AML-193 (cell line): ENCODE measurements around the gene DCDC2C.

Source experiments
- DNase-seq, 2 experiments: peaks; one replicate each; lab custom pipeline; 2025; lab: John Stamatoyannopoulos, UW

DCDC2C gene

DNA sequence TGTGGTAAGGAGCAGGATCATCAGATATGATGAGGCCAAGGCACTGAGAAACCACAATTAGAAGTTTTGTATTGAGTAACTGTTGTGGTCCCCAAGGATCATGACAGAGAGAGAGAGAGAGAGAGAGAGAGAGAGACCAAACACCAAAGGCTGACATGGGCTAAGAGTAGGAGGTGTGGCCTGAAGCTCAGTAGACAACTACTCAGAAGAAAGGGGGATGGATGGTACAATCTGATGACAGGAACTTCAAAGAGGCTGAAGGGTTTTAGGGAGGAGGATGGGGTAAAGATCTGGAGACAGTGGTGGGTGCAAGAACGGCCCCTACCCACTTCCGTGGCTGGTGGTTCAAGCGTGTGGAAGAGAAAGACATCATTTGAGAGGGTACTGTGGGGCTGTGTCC, 135.0 kb downstream of the DCDC2C start:
- no peak for DNase-seq

DNA sequence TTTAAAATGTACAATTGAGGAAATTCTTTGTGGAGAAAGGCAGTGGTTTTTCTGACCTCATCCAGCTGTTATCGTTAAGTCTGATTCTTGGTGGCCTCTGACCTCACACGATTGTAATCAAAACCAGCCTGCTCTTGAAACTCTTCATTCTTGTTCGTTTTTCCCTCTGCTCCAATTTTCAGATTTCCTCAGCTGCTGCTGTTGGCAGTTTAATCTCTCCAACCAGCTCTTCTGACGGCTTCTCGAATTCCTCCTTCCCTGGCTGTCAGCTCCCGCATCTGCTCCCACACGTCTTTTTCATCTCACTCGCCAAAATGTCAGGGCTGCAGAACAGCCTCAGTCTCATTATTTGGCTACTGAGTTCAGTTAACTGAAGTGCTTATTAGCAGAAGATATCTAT, 136.1 kb downstream of the DCDC2C start:
- no peak for DNase-seq

DNA sequence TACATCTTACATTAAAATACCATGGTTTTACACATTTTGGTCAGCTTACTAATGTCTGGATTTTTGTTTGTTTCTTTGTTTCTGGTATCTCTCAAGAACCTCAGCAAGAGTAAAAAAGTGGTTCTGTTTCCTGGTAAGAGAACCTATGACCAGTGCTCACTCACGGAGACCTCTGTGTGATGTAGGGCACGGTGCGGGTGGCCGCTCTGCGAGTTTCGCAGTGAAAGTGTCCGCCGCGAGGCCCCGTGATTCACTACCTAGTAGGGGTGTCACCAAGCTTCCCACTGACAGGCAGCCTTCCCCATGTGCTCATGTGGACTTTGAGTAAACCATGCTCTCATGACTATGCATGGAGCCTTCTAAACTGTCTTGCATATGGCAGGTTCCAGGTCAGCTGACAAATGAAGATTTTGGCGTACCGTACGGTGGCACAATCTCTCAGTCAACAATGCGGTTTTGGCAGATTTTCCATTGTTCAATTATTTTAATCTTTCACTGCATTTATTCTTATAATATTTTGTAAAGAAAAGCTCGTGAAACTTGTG, 137.3 kb downstream of the DCDC2C start:
- no peak for DNase-seq

DNA sequence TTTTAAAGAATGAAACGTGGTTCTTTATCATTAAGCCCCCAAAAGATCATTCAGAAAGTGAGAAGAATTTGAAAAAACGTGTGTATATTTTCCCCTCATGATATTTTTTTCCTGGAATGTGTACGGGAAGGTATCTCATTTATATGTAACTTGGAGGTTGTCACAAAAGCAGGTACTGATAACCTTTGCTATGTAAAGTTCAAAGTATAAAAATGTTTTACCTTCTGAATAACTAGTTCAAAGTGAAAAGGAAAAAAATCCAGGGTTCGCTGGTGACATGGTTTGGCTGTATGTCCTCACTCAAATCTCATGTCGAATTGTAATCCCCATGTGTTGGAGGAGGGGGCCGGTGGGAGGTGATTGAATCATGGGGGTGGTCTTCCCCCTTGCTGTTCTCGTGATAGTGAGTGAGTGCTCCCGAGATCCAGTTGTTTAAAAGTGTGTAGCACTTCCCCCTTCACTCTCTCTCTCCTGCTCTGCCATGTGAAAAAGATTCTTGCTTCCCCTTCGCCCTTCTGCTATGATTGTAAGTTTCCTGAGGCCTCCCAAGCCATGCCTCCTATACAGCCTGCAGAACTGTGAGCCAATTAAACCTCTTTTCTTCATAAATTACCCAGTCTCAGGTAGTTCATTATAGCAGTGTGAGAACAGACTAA, 144.2 kb downstream of the DCDC2C start:
- DNase-seq = no peak

DNA sequence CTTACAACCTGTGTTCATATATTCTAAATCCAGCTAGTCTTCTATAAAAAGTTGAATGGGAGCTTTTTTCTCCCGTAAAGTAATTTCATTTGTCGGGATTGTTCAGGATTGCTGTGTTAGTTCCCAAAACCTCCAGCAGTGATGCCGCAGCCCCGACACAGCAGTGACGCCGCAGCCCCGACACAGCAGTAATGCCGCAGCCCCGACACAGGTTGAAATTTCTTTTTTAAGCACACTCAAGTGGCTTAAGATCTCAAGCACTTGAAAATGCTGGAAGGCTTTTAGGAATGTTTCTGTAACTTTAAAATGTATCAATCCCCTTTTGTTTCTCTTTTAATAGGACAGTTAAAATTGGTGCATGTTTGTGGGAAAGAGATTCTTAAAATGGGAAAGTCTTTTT, 145.4 kb downstream of the DCDC2C start:
- no peak for DNase-seq

DNA sequence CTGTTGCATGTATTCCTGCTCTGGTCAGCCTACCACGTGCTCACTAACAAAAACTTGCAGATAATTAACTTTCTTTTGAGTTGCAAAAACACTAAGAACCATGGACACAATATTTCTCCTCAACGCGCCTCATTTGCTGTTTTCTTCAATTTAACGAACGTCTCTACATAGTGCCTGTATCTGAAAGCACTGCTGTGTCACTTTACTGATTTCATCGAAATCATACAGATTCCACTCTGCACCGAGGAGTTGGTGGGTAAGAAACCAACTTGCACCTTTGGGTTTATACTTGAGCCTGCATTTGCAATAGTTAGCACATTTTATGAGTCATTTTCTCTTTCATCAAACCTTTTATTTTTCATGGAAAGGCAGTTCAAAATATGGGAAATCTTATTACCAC, 145.8 kb downstream of the DCDC2C start:
- no peak for DNase-seq

DNA sequence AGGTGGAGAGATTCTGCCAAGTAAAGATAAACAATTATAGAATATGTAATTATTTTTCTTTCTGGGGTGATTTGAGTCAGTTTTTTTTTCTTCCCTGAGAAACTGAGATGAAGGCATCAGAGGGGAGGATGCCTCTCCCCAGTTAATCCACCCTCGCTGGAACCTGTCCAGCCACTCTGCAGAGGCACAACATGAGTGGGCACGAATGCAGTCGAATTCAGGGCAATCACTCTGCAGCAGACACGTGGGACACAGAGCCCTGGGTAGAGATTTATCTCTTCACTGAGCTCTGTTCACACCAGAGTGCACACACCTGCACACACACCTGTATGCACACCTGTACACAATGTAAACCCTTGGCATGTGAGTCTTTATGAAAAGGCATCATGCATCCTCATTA, 154.2 kb downstream of the DCDC2C start:
- DNase-seq = no peak

DNA sequence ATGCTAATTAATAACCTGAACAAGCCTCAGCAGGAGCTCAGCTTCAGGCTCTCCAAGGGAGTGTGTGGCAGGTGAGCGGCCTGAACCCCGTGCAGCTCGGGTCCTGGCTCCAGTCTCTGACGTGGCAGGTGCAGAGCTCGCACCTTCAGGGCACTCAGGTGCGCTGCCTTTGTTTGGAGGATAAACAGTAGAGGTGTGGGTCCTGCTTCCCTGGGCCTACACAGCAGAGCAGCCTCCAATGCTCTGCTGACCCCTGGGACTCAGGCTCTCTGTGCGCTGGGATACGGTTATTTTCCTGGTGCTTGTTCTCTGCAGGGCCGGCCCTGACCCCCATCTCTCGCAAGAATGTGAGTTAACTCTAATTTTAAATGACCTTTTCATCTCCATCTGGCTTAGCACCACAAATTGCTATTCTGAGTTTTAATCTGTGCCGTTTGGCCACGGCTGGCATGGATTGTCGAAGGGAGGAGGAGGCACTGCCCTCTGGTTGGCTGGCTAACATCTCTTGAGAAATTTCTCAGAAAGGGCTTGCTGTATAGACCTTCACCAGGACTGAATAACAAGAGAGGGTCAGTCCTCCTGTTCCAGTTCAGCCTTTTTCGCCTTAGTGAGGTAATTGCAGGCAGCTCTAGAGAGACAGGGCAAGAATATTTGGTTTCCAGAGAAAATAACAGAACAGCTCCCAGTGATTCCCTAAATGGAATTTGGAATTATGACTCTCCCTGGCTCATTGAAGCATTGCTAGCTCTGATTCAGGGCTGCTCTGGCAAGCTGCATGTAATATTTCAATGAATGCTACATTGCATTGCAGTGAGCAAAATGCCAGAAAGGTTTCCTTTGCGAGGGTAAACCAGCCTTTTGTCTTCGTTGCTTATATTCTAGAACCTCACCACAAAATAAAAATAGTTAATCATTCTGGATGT, 161.8 kb downstream of the DCDC2C start:
- no peak for DNase-seq

DNA sequence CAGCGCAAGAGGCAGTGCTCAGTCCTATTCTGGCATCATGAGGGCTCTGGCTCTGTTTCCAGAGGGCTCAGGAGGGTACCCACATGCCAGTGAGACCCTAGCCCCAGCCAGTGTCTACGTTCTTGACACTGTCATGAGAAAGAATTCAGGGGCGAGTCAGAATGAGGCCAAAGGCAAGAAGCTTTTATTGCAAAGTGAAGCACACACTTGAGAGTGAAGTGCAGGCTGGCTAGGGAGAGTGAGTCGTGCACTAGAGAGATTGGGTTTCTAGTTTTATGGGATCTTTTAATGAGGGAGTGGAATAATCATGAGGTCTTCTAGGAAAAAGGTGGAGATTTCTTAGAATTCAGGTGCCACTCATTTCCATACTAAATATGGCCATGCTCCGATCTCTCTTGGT, 164.1 kb downstream of the DCDC2C start:
- no peak for DNase-seq

DNA sequence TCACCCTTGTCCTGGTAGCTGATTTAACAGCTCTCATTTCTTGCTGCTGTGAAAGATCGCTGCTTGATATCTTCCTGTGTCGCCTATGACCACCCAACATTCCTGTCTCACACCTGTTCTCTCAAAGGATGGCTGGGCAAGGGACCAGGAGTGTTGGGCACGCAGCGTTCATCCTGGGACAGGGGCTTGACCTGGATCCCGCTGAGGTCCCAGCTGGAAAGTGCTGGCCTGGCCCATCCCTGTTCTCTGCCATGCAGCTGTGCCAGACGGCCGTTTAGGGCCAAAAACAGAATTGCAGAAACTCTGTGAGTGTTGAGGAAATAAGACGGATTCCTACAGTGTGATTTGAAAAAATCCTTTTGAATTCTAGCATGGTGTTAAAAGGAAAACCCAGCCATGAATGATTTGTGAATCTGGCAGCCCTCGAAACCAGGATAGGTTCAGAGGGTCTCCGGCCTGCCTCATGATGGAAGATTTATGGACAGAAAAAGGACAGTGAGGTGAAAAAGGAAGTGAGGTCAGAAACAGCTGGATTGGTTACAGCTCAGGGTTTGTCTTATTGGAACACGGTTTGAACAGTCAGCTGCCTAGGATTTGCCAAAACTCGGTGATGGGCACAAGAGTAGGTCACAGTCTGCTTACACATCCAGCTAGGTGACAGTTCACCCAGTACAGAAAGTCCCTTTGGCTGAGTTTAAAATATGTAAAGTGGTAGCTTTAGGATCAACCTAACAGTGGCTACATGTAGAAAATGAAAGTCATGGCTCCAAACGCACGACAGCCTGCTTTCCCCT, 164.8 kb downstream of the DCDC2C start:
- no peak for DNase-seq

DNA sequence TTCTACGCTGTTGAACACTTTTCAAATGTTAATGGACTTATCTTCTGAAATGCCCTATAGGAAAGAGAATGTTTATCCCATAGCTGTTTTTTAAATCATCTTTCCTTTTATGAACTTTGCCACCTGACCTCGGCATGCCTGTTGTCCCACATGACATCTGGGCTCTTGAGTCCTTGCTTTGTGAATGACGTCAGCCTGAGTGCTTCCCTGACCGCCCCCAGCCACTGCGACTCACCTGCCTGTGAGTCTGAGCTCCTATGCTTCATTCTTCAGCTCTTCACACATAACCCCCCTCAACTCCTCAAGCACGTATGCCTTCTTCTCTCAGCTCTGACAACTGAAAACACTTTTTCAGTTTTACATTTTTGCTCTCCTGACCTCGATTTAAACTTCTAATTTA, 166.8 kb downstream of the DCDC2C start:
- no peak for DNase-seq

DNA sequence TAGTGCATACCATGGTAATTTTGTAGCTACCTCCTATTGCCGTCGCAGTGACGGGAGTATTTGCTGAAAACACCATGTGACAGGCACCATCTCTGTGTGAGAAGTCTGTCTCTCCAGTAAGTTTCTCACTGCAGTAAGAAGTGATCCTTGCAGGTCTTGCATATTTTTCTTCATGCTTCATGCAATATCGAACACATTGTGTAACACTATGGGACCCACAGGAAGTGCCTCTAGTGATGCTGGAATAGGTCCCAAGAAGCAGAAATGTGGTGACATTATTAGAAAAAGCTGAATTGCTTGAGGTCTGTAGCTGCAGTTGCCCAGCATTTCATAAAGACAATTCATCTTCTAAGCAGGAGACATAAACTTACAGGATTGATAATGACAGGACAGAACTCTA, 167.6 kb downstream of the DCDC2C start:
- DNase-seq = peak; percentile 9 to 20

DNA sequence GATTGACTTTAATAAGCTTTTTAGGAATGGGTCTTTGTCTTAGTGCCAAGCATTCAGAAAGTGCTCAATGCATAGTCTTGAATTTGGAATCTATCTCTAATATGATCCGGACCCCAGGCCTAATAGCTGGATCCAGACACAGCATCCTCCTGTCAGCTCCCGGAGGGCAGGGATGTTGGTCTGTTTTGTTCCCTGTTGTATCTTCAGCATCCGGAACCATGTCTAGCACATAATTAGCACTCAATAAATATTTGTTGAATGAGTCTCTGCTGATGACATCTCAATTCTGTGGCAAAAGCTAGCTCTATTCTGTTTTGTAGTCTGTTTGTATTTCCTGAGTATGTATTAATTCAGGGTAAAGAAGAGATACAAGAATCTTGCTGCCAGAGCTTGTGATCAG, 169.1 kb downstream of the DCDC2C start:
- DNase-seq = no peak

DNA sequence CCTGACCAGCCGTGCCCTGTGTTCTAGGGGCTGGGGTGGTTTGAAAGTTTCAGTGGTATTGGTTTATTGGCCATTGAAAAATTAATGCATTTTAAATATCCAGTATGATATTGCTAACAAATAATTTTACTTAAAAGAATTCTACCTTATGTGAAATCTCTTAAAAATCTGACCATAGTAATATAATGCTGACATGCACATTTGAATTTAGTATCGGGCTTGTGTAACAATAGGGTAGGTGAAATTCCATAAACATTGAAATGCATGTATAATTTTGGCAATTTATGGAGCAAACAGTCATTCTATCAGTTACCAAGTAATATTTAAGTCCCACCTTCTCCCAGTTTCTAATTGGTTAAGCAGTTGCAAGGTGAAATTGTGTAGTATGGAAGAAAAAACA, 170.5 kb downstream of the DCDC2C start:
- DNase-seq = no peak

DNA sequence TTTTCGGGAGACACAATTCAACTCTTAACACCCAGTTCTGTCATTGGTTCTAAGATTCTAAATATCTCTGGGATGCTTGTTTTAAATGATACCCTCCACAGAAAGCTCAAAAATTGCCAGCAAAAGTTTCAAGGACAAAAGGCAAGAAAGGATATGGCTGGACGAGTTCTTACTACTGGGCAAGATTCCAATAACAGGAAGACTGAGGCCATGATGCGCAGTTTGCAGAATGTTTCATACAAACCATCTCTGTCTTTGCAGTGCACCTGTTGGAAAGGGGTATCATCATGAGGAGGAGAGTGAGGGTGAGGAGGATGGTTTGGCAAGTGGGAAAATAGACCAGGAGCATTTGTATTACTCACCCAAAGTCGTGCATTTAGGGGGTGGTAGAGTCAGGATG, 172.8 kb downstream of the DCDC2C start:
- no peak for DNase-seq

DNA sequence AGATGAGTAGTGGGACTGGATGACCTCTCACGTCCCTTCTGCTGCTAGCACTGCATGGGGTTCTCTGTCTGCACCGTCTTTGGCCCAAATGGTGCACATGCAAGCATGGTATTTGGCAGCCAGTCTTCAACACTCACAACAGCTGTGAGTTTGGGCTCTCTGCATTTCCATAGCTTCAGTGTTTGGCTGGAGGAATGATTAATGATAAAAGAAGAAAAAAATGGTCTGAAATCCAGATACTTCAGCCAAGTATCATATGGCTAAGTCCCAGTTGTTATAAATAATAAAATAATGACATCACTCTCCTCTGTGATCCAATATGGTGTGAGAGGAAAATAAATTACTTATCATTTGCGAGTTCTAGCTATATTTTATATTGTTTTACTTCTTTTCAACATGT, 173.3 kb downstream of the DCDC2C start:
- DNase-seq = no peak

DNA sequence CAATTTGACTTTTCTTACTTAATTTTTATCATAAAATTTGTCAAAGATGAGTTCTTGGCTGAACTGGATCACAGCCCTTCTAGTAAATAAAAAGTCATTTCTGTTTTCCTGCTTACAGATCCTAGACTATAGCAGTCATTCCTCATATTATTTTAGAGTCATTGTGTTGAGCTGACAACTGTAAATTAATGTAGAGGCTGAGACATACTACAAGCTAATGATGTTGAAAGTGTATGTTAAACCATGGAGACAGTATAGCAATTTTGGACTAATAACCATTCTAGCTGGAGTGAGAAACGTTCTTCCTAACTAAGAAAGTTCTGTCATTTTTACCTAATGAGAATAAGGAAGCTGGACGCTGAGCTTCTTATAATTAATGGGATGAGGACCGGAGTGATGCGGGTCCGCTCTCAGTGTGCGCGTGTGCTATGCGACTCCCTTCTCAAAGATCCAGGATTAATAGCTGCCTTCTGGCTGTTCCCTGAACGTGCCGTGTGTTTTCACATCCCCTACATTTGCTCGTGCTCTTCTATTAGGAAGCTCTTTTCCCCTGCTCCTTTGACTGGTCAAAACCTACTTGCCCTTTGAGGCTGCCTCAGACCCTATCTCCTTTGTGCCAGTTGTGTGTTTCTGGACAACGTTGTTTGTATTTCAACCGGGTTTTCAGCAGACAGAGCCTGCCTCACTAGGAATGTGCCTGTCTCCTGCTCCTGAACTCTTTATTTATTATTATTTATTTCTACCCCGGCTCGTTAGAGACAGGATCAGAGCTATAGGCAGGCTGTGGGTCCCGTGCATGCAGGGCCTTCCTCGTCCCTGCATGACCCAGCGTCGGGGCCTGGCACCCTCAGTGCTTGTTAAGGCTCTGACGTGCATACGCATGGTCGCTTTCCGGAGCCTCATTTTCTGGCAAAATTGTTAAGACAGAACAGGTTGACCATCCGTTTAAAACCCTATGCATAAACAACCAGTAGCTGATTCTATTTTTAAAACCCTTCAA, 182.6 kb downstream of the DCDC2C start:
- DNase-seq = no peak

DNA sequence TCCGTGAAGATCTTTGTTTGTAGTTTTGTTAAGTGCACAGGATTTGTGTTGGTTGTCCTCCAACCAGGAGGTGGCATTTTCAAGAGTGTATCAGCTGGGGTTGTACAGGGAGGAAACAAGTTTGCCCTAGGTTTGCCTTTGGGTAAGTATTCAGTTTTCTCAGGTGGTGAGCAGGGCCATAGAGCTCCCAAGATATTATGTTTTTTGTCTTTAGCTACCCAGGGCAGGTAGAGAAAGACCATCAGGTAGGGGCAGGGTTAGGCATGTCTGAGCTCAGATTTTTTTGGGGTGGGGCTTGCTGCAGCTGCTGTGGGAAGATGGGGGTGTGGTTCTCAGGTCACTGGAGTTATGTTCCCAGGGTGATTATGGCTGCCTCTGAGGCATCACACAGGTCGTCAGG, 191.6 kb downstream of the DCDC2C start:
- no peak for DNase-seq
